ENCODE data around the gene SLC4A1AP. TPM values are rescaled to one million over a fixed set of nuclear protein-coding genes. Genes with fewer than 3 reads are reported as not detected.
A peak's percentile ranks its signal among the peaks of the same experiment; 100 is the strongest.
"Not testable (repeated sequence)": the region's sequence is repeated elsewhere in the genome, so short reads cannot be mapped to it uniquely, and the experiment has no call there.

The SLC4A1AP gene
- 19.7 TPM for total RNA-seq

- DNase-seq (ENCODE audit: low spot score), result peak; percentile 67
Measured at GRCh38 chr2:27663285-27664153, at the start of gene SLC4A1AP, which contains the start of gene SUPT7L. Gene SLC4A1AP, plus strand, starts transcription at chr2:27663889. Its CDS starts 26 bp downstream, at chr2:27663915. Gene SUPT7L, minus strand, starts transcription at chr2:27663614. Its CDS starts 1,422 bp downstream, at chr2:27662192.

GRCh38 chr2:27613985-27614384 is 49.7 kb upstream of the SLC4A1AP start:
- DNase-seq (ENCODE audit: low spot score), result no peak

- no peak for DNase-seq (ENCODE audit: low spot score)
Measured at GRCh38 chr2:27615316-27615715, 48.4 kb upstream of the SLC4A1AP start.

- DNase-seq (ENCODE audit: low spot score), result no peak
Measured at GRCh38 chr2:27621524-27621923, 42.2 kb upstream of the SLC4A1AP start.

- DNase-seq (ENCODE audit: low spot score), result no peak
Measured at GRCh38 chr2:27622921-27623384, 40.7 kb upstream of the SLC4A1AP start.

GRCh38 chr2:27624943-27625342 is 38.7 kb upstream of the SLC4A1AP start:
- no peak for DNase-seq (ENCODE audit: low spot score)

- DNase-seq (ENCODE audit: low spot score), result not testable (repeated sequence)
Measured at GRCh38 chr2:27626323-27626722, 37.4 kb upstream of the SLC4A1AP start.

- not testable (repeated sequence) for DNase-seq (ENCODE audit: low spot score)
Measured at GRCh38 chr2:27626921-27627320, 36.8 kb upstream of the SLC4A1AP start.

- DNase-seq (ENCODE audit: low spot score), result peak; percentile 43
Measured at GRCh38 chr2:27627963-27628766, 35.5 kb upstream of the SLC4A1AP start.

GRCh38 chr2:27628767-27629709 is 34.7 kb upstream of the SLC4A1AP start, which contains the start of the genes CCDC121 and GPN1:
Gene CCDC121, minus strand, starts transcription at chr2:27629012. Its CDS starts 1,213 bp downstream, at chr2:27627799.
Gene GPN1, plus strand, starts transcription at chr2:27629050. Its CDS starts 9 bp downstream, at chr2:27629059.
- DNase-seq (ENCODE audit: low spot score), result peak; percentile 89

- not testable (repeated sequence) for DNase-seq (ENCODE audit: low spot score)
Measured at GRCh38 chr2:27630257-27630656, 33.4 kb upstream of the SLC4A1AP start.

GRCh38 chr2:27634291-27634690 is 29.4 kb upstream of the SLC4A1AP start:
- no peak for DNase-seq (ENCODE audit: low spot score)

GRCh38 chr2:27636766-27637165 is 26.9 kb upstream of the SLC4A1AP start:
- DNase-seq (ENCODE audit: low spot score), result no peak

- no peak for DNase-seq (ENCODE audit: low spot score)
Measured at GRCh38 chr2:27638037-27638637, 25.6 kb upstream of the SLC4A1AP start.

GRCh38 chr2:27638709-27639108 is 25.0 kb upstream of the SLC4A1AP start:
- DNase-seq (ENCODE audit: low spot score), result no peak

GRCh38 chr2:27640722-27641245 is 22.9 kb upstream of the SLC4A1AP start:
- DNase-seq (ENCODE audit: low spot score), result no peak

- DNase-seq (ENCODE audit: low spot score), result no peak
Measured at GRCh38 chr2:27645197-27645596, 18.5 kb upstream of the SLC4A1AP start.

GRCh38 chr2:27647289-27647688 is 16.4 kb upstream of the SLC4A1AP start:
- DNase-seq (ENCODE audit: low spot score), result no peak

GRCh38 chr2:27647737-27648136 is 16.0 kb upstream of the SLC4A1AP start:
- no peak for DNase-seq (ENCODE audit: low spot score)

GRCh38 chr2:27651056-27651455 is 12.6 kb upstream of the SLC4A1AP start:
- no peak for DNase-seq (ENCODE audit: low spot score)

Data from ureter (tissue), 1 donor.